C4-2B (cell line): ENCODE data around the gene ARRDC2.

ENCODE experiments used
- ZFX ChIP-seq: fragments of 450-650 bp; IDR thresholded peaks from 2 replicates; pipeline ENCODE4 v1.6.1; 2017
- TF ChIP-seq, protein P1 (sequence below): fragments of 450-650 bp; conservative IDR thresholded peaks from 2 replicates; pipeline ENCODE4 v1.5.1; 2017; ENCODE audit warnings: mild to moderate bottlenecking

DNA sequence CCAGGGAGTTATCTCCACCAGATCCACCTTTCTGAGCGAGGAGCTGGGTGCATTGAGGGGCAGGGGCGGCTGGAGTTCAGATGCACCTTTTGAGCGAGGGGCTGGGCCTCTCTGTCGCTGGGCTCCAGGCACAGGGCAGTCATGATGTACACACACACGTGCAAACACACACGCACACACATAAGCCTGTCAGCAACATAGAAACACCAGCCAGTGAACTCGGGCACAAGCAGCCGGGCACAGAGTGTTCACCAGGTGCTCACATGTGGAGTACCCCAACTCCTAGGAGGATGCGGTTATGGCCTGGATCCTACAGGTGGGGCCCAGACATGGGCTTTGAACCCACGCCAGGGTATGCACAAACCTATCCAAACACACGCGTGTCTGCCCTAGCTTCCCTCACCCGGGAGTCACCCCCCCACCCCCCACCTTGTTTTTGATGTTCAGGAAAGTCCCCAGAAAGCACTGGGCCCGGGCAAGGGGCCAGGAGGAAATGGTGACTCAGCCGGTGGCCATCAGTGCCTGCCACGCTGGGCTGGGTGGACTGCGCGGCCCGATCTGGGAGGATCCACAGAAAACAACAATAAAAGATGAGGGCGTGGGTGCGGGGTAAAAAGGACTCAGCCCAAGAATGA, 13.3 kb downstream of the ARRDC2 start:
- TF ChIP-seq, protein P1, sequence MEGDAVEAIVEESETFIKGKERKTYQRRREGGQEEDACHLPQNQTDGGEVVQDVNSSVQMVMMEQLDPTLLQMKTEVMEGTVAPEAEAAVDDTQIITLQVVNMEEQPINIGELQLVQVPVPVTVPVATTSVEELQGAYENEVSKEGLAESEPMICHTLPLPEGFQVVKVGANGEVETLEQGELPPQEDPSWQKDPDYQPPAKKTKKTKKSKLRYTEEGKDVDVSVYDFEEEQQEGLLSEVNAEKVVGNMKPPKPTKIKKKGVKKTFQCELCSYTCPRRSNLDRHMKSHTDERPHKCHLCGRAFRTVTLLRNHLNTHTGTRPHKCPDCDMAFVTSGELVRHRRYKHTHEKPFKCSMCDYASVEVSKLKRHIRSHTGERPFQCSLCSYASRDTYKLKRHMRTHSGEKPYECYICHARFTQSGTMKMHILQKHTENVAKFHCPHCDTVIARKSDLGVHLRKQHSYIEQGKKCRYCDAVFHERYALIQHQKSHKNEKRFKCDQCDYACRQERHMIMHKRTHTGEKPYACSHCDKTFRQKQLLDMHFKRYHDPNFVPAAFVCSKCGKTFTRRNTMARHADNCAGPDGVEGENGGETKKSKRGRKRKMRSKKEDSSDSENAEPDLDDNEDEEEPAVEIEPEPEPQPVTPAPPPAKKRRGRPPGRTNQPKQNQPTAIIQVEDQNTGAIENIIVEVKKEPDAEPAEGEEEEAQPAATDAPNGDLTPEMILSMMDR = no peak
- TF ChIP-seq ZFX = no peak
